Endothelial cell (in vitro differentiated cells): Measurements from ENCODE around the gene SNCB. TPM values are rescaled to one million over a fixed set of nuclear protein-coding genes. Genes with fewer than 3 reads are reported as not detected.

Experiments
- DNase-seq: peaks from one replicate; pipeline ENCODE4 v3.0.0; 2021; ENCODE audit warnings: low spot score
- H3K27ac Mint-ChIP-seq: one replicate; pipeline ENCODE4 v1.8.0; 2021; ENCODE audit warnings: mixed read lengths, inconsistent platforms; ENCODE audit not compliant: unreplicated experiment
- H3K27me3 Mint-ChIP-seq: one replicate; pipeline ENCODE4 v1.8.0; 2021; ENCODE audit warnings: mild to moderate bottlenecking, moderate library complexity, mixed read lengths, inconsistent platforms; ENCODE audit not compliant: unreplicated experiment
- H3K36me3 Mint-ChIP-seq: one replicate; pipeline ENCODE4 v1.8.0; 2021; ENCODE audit warnings: mild to moderate bottlenecking, low read depth, mixed read lengths, inconsistent platforms; ENCODE audit not compliant: unreplicated experiment
- H3K4me1 Mint-ChIP-seq: one replicate; pipeline ENCODE4 v1.8.0; 2021; ENCODE audit warnings: mild to moderate bottlenecking, mixed read lengths, inconsistent platforms; ENCODE audit not compliant: unreplicated experiment
- H3K4me3 Mint-ChIP-seq: one replicate; pipeline ENCODE4 v1.8.0; 2021; ENCODE audit warnings: mild to moderate bottlenecking, mixed read lengths, inconsistent platforms; ENCODE audit not compliant: unreplicated experiment
- H3K9me3 Mint-ChIP-seq: one replicate; pipeline ENCODE4 v1.8.0; 2021; ENCODE audit warnings: mixed read lengths, inconsistent platforms; ENCODE audit not compliant: unreplicated experiment
- CTCF ChIP-seq: fragments of 200-600 bp; sonication (generic); IDR thresholded peaks from one replicate; pipeline ENCODE4 v1.5.0; 2021; ENCODE audit warnings: antibody characterized with exemption; ENCODE audit not compliant: unreplicated experiment
- total RNA-seq: library from RNA; stranded (reverse); fragmentation: NEBNext Ultra II Directional; extraction: Animal tissue kit (Norgen Biotek cat#: 25700); gene quantifications from one replicate; pipeline ENCODE4 v1.2.1, GENCODE V29; 2021; ENCODE audit not compliant: unreplicated experiment

Gene SNCB
- total RNA-seq, 1 donor from 2014 or later: 0.80 TPM

- H3K9me3 Mint-ChIP-seq: no peaks in the 10 kb centered on the region
- no peak for TF ChIP-seq CTCF
- peaks cover 5% of the 10 kb centered on the region for H3K27me3 Mint-ChIP-seq
- H3K4me3 Mint-ChIP-seq: no peak overlapping the region
- H3K36me3 Mint-ChIP-seq: no peaks in the 10 kb centered on the region
- DNase-seq: no peak
- no peaks in the 10 kb centered on the region for H3K4me1 Mint-ChIP-seq
- H3K27ac Mint-ChIP-seq: no peak overlapping the region
Measured at GRCh38 chr5:176676361-176676824, 46.1 kb upstream of the SNCB start.

- Mint-ChIP-seq H3K9me3 (no peaks in the 10 kb centered on the region), H3K4me1 (no peaks in the 10 kb centered on the region), H3K27me3 (peaks cover 8% of the 10 kb centered on the region), H3K27ac (no peak overlapping the region), H3K4me3 (no peak overlapping the region), H3K36me3 (no peaks in the 10 kb centered on the region)
- DNase-seq: peak; percentile 54
- peak; percentile 83 for TF ChIP-seq CTCF
Measured at GRCh38 chr5:176675676-176676360, 45.5 kb upstream of the SNCB start.

- Mint-ChIP-seq H3K27me3 (peaks cover 8% of the 10 kb centered on the region), H3K4me3 (no peak overlapping the region), H3K9me3 (no peaks in the 10 kb centered on the region), H3K27ac (no peak overlapping the region), H3K4me1 (no peaks in the 10 kb centered on the region), H3K36me3 (no peaks in the 10 kb centered on the region)
- DNase-seq: no peak
- TF ChIP-seq CTCF: no peak
Measured at GRCh38 chr5:176674799-176675198, 44.5 kb upstream of the SNCB start.

GRCh38 chr5:176673651-176674583 is 43.6 kb upstream of the SNCB start:
- DNase-seq: no peak
- no peaks in the 10 kb centered on the region for H3K36me3 Mint-ChIP-seq
- H3K27ac Mint-ChIP-seq: no peak overlapping the region
- H3K9me3 Mint-ChIP-seq: no peaks in the 10 kb centered on the region
- TF ChIP-seq CTCF: no peak
- peaks cover 6% of the 10 kb centered on the region for H3K27me3 Mint-ChIP-seq
- no peak overlapping the region for H3K4me3 Mint-ChIP-seq
- H3K4me1 Mint-ChIP-seq: no peaks in the 10 kb centered on the region
